ENCODE measurements around the gene HM13.
"Not testable (repeated sequence)": the region's sequence is repeated elsewhere in the genome, so short reads cannot be mapped to it uniquely, and the experiment has no call there.

The HM13 gene

DNA sequence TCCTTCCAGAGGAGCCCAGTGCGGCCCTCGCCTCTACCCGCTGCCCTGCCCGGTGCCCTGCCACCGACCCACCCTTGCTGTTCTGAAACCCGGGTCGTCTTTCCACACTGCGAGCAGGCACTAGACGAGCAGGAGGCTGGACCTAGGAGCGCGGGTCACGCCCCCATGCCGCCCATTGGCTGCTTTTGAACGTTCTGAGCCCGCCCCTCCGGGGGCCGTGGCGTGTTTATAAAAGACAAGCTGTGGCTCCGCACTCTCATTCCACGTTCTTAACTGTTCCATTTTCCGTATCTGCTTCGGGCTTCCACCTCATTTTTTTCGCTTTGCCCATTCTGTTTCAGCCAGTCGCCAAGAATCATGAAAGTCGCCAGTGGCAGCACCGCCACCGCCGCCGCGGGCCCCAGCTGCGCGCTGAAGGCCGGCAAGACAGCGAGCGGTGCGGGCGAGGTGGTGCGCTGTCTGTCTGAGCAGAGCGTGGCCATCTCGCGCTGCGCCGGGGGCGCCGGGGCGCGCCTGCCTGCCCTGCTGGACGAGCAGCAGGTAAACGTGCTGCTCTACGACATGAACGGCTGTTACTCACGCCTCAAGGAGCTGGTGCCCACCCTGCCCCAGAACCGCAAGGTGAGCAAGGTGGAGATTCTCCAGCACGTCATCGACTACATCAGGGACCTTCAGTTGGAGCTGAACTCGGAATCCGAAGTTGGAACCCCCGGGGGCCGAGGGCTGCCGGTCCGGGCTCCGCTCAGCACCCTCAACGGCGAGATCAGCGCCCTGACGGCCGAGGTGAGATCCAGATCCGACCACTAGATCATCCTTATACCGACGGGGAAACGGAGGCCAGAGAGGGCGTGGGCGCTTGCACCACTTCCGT, 91.0 kb downstream of the HM13 start, which contains the start of gene ID1:
TSS of gene ID1 (plus strand) at position 259 of the 871 bp plus-strand sequence. CDS start at position 358, 99 bp downstream.
- Histone ChIP-seq H3K27me3 (no peaks in the 10 kb centered on the region), H3K36me3 (peaks cover 17% of the 10 kb centered on the region), H3K9me3 (no peaks in the 10 kb centered on the region), H3K4me1 (peaks cover 23% of the 10 kb centered on the region), H3K4me3 (ENCODE audit: low read depth, low read length) (peak within 1 kb of the TSS; percentile 99)
- peak; percentile 98 for DNase-seq
- TF ChIP-seq, protein P1, sequence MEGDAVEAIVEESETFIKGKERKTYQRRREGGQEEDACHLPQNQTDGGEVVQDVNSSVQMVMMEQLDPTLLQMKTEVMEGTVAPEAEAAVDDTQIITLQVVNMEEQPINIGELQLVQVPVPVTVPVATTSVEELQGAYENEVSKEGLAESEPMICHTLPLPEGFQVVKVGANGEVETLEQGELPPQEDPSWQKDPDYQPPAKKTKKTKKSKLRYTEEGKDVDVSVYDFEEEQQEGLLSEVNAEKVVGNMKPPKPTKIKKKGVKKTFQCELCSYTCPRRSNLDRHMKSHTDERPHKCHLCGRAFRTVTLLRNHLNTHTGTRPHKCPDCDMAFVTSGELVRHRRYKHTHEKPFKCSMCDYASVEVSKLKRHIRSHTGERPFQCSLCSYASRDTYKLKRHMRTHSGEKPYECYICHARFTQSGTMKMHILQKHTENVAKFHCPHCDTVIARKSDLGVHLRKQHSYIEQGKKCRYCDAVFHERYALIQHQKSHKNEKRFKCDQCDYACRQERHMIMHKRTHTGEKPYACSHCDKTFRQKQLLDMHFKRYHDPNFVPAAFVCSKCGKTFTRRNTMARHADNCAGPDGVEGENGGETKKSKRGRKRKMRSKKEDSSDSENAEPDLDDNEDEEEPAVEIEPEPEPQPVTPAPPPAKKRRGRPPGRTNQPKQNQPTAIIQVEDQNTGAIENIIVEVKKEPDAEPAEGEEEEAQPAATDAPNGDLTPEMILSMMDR (IDR thresholded peaks at IDR 0.05; ENCODE audit: low read depth, low read length) = no peak

DNA sequence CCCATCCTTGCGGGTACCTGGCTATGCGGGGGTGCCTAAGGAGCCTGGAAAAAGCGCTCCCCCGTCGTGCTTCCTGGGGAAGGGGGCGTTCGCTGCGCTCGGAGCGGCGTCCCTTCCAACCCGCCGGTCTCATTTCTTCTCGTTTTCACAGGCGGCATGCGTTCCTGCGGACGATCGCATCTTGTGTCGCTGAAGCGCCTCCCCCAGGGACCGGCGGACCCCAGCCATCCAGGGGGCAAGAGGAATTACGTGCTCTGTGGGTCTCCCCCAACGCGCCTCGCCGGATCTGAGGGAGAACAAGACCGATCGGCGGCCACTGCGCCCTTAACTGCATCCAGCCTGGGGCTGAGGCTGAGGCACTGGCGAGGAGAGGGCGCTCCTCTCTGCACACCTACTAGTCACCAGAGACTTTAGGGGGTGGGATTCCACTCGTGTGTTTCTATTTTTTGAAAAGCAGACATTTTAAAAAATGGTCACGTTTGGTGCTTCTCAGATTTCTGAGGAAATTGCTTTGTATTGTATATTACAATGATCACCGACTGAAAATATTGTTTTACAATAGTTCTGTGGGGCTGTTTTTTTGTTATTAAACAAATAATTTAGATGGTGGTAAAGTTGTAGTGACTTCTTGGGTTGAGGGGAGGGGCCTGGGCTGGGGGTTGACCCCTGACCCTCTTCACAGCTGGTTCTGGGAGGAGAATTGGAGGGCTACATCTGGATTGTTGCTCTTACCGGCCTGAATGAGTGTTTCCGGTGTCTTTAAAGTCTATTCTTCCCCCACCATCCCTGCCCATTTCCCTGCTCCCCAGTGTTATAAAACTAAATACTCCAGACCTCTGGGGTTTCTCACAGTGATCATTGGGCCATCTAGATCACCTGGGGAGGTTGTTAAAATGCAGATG, 91.9 kb downstream of the HM13 start:
- peaks cover 23% of the 10 kb centered on the region for H3K4me1 ChIP-seq
- peak; percentile 43 for DNase-seq

DNA sequence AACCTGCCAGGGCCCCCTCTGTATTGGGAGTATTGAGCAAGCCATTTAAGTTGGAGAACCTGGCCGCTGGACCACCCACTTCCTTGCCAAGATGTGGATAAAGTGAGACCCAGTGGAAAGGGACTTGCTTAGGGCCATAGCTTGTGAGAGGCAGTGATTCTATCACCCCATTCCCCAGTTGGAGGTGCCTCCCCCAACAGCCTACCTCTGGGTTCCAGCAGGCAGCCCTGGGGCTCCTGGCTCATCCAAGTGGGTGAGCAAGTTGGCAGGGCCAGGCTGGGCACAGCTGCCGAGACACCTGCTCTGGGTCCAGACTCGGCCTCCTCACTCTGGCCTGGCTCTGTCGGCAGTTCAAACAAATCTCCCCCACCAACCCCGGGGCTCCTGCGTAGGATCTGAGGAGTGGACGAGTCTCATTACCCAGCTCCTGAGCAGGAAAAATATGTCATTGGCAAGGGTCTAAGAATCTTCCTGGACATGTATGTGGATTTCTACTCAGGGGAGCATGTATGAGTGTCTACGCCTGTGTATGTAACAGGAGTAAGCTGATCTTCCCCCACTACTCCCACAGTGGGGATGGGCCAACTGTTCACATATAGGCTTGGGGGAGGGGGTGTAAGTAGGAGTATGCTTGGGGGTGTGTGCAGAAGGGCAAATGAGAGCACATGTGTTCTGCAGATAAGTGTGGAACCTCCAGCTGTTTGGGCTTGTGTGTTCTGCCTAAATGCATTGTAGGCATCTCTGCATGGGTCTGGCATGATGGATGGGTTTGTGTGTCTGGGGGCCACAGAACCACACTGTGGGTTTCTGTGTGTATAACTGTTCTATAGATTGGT, 92.8 kb downstream of the HM13 start:
- DNase-seq = peak; percentile 77
- H3K9me3 ChIP-seq = no peaks in the 10 kb centered on the region
- H3K4me3 ChIP-seq (ENCODE audit: low read depth, low read length) = peak overlapping the region; percentile 99

More for the DNA sequence above, 91.9 kb downstream of the HM13 start:
- Histone ChIP-seq H3K36me3 (peaks cover 17% of the 10 kb centered on the region), H3K27me3 (no peaks in the 10 kb centered on the region), H3K4me3 (ENCODE audit: low read depth, low read length) (peak overlapping the region; percentile 99), H3K9me3 (no peaks in the 10 kb centered on the region)
- TF ChIP-seq, protein P1 (IDR thresholded peaks at IDR 0.05; ENCODE audit: low read depth, low read length) = no peak

DNA sequence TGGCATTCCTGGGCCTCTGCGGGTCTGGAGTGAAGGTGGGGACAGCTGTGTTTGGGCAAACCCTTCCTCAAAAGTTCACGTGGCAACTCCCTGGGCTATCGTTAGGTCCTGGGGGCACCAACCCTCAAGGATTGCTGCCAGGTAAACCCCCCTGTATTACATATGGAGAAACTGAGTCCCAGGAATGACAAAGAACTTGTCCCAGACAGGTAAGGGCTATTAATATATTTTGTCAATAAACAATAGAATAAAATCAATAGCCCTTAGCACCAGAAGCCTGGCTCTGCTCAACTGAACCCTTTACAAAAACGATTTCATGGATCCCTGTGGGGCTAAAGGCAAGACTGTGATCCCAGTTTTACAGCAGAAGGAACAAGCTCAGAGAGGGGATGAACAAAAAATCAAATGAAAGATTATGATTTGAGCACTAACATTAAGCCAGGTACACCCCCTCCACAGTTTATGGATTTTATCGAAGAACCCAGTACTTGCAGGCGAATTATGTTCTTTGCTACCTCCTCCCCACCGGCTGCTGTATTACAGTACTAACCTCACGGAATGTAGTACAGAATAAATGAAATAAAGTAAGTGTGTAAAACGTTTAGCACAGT, 93.5 kb downstream of the HM13 start:
- peak overlapping the region; percentile 99 for H3K4me3 ChIP-seq (ENCODE audit: low read depth, low read length)
- H3K9me3 ChIP-seq = no peaks in the 10 kb centered on the region
- DNase-seq = no peak
- no peaks in the 10 kb centered on the region for H3K27me3 ChIP-seq
- peaks cover 24% of the 10 kb centered on the region for H3K4me1 ChIP-seq
- H3K36me3 ChIP-seq = peaks cover 17% of the 10 kb centered on the region
- TF ChIP-seq, protein P1 (IDR thresholded peaks at IDR 0.05; ENCODE audit: low read depth, low read length) = no peak

More for the DNA sequence above, 92.8 kb downstream of the HM13 start:
- Histone ChIP-seq H3K36me3 (peaks cover 17% of the 10 kb centered on the region), H3K27me3 (no peaks in the 10 kb centered on the region), H3K4me1 (peaks cover 23% of the 10 kb centered on the region)
- TF ChIP-seq, protein P1 (IDR thresholded peaks at IDR 0.05; ENCODE audit: low read depth, low read length) = no peak

DNA sequence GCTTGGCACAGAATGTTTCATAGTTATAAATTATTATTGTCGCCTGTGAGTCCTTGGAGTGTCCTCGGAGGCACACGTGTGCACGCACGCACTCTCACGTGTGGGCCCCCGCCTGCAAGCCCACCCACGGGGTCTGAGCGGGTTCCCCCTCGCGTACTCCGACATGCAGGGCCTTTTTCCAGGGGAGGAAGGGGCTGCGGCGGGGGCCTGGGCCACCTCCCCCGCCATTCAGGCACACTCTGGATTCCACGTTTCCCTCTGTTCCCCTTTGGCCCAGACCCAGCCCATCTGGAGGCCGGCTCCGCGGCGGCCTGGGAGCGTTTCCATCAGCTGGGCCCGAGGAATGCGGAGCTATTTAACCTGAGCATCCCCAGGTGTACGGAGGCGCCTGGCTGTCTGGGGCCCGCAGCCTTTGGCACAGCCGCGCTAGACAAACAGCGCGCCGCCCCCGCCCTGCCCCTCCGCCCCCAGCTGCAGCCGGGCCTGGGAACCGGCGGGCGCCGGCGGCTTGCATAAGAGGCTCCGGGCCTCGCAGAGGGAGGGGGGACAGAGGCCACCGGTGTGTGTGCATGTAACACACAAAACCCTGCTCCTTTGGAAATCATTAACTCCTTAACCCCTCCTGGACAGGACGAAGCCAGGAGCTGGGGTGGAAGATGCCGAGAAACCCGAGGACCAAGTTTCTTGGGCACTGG, 94.2 kb downstream of the HM13 start:
- H3K9me3 ChIP-seq = no peaks in the 10 kb centered on the region
- peak; percentile 80 for DNase-seq
- TF ChIP-seq, protein P1 (IDR thresholded peaks at IDR 0.05; ENCODE audit: low read depth, low read length) = no peak
- H3K4me1 ChIP-seq = peaks cover 19% of the 10 kb centered on the region
- peaks cover 17% of the 10 kb centered on the region for H3K36me3 ChIP-seq
- H3K27me3 ChIP-seq = no peaks in the 10 kb centered on the region
- peak overlapping the region; percentile 99 for H3K4me3 ChIP-seq (ENCODE audit: low read depth, low read length)

DNA sequence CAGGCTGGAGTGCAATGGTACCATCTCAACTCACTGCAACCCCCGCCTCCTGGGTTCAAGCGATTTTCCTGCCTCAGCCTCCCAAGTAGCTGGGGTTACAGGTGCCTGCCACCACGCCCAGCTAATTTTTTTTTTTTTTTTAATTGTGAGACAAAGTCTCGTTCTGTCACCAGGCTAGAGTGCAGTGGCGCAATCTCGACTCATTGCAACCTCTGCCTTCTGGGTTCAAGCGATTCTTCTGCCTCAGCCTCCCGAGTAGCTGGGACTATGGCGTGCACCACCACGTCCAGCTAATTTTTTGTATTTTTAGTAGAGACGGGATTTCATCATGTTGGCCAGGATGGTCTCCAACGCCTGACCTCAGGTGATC, 98.0 kb downstream of the HM13 start:
- H3K4me3 ChIP-seq (ENCODE audit: low read depth, low read length); H3K27me3 ChIP-seq; DNase-seq; H3K9me3 ChIP-seq; H3K36me3 ChIP-seq: not testable (repeated sequence)
- peaks cover 19% of the 10 kb centered on the region for H3K4me1 ChIP-seq
